Measurements from ENCODE around the gene GLI3. TPM values are rescaled to one million over a fixed set of nuclear protein-coding genes. Genes with fewer than 3 reads are reported as not detected.

Gene GLI3
- total RNA-seq, 5 donors from 2014 or later (not counting 1 experiment from before 2014, with no cell fraction given), result 0.10 to 0.79 (median 0.32) TPM; not detected in 1

DNA sequence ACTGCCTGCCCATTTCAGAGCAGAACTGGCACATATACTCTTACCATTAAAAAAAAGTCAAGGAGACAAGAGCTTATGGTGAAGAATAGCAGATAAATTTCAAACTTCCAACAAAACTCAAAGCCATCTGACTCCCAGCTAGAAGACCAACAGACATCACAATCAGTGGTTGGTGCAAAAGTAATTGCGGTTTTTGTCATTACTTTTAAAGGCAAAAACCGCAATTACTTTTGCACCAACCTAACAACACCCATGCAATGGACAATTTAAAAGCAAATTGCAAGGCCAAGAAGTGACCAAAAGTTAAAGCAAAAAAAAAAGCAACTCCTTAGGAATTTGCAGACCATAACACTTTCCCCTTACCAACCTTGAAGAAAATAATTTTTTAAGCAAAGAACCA is 18.8 kb downstream of the GLI3 start:
- no peak overlapping the region for H3K27ac Mint-ChIP-seq
- no peak for ATAC-seq (replicated peaks in 1 of 4)
- ChIA-PET CTCF (no interaction called here), POLR2A (no interaction called here)
- no CpG with 5 or more reads among the region's 2 CpGs for WGBS (ENCODE audit: insufficient coverage)
- no peaks in the 10 kb centered on the region for H3K36me3 Mint-ChIP-seq
- Histone ChIP-seq H3K4me1 (ENCODE audit: control insufficient read depth in 1 of 2, extremely low read depth in 1 of 2, insufficient read depth in 2 of 2, low read length in 2 of 2) (no peaks in the 10 kb centered on the region), H3K4me3 (ENCODE audit: control insufficient read depth in 1 of 2, extremely low read depth in 1 of 2, low read length in 1 of 2) (no peak overlapping the region), H3K36me3 (ENCODE audit: control insufficient read depth in 2 of 2, extremely low read depth in 1 of 2, insufficient read depth in 1 of 2, low read length in 1 of 2) (no peaks in the 10 kb centered on the region), H3K9me3 (no peaks in the 10 kb centered on the region), H3K27me3 (replicated peaks in 1 of 2; ENCODE audit: control insufficient read depth in 2 of 2, extremely low read depth in 1 of 2, insufficient read depth in 2 of 2, low read length in 1 of 2) (peaks cover 0 to 2% of the 10 kb centered on the region in 2 experiments), H3K27ac (ENCODE audit: low read length) (no peak overlapping the region)
- no peak overlapping the region for H3K4me3 Mint-ChIP-seq
- no peak for DNase-seq
- H3K27me3 Mint-ChIP-seq, result no peaks in the 10 kb centered on the region
- H3K4me1 Mint-ChIP-seq, result no peaks in the 10 kb centered on the region
- peaks cover 0 to 4% (median 0%) of the 10 kb centered on the region in 3 donors for H3K9me3 Mint-ChIP-seq

DNA sequence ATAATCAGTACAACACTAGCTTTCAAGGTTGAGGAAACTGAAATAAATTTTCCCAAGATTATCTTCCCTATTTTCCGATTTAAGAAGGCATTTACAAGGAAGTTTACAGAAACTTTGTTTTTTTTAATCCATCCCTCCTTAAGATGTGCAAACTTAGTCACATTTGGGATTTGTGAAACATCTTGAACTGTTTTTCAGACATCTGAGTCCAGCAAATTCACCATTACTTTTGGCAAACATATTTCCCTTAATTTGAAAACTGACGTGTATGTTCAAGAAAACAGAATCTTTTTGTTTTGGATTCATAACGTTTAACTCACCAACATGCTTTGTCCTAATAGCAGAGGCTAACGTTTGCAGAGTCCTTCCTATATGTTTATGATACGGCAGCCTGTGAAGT is 19.5 kb downstream of the GLI3 start:
- no peaks in the 10 kb centered on the region for H3K36me3 ChIP-seq (ENCODE audit: control insufficient read depth in 2 of 2, extremely low read depth in 1 of 2, insufficient read depth in 1 of 2, low read length in 1 of 2)
- H3K4me3 ChIP-seq (ENCODE audit: control insufficient read depth in 1 of 2, extremely low read depth in 1 of 2, low read length in 1 of 2), result no peak overlapping the region
- H3K9me3 ChIP-seq, result no peaks in the 10 kb centered on the region
- no peaks in the 10 kb centered on the region for H3K4me1 ChIP-seq (ENCODE audit: control insufficient read depth in 1 of 2, extremely low read depth in 1 of 2, insufficient read depth in 2 of 2, low read length in 2 of 2)
- peaks cover 0 to 2% of the 10 kb centered on the region in 2 experiments for H3K27me3 ChIP-seq (replicated peaks in 1 of 2; ENCODE audit: control insufficient read depth in 2 of 2, extremely low read depth in 1 of 2, insufficient read depth in 2 of 2, low read length in 1 of 2)
- H3K27me3 Mint-ChIP-seq, result no peaks in the 10 kb centered on the region
- H3K36me3 Mint-ChIP-seq, result no peaks in the 10 kb centered on the region
- no peak overlapping the region for H3K4me3 Mint-ChIP-seq
- DNase-seq, result no peak
- H3K27ac Mint-ChIP-seq, result no peak overlapping the region
- no peak for ATAC-seq (replicated peaks in 1 of 4)
- no peak overlapping the region for H3K27ac ChIP-seq (ENCODE audit: low read length)
- WGBS (ENCODE audit: insufficient coverage), result no CpG with 5 or more reads among the region's 5 CpGs
- H3K4me1 Mint-ChIP-seq, result no peaks in the 10 kb centered on the region
- H3K9me3 Mint-ChIP-seq, result peaks cover 0 to 4% (median 0%) of the 10 kb centered on the region in 3 donors
- ChIA-PET CTCF (no interaction called here), POLR2A (no interaction called here)

DNA sequence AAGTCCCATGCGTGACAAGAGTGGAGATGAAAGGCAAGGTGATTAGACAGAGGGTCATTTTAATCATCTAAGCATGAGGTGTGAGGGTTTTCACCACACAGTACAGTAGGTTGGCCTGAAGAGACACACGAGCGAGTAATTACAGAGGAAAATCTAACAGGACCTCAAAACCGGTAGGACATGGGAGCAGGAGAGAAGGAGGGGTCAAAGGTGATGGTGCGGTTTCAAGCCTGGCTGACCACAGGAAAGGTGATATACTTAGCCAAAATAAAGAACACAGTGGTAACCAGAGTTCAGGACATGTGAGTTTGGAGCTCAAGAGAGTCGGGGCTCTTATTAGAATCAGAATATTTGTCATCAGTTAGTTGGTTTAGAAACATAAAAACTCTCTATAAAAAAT is 20.0 kb downstream of the GLI3 start:
- 86% methylated on average over 1 of the region's 6 CpGs for WGBS (ENCODE audit: insufficient coverage)
- no peaks in the 10 kb centered on the region for H3K9me3 ChIP-seq

GRCh38 chr7:42214060-42214679 is 22.8 kb downstream of the GLI3 start:
- peaks cover 0 to 3% of the 10 kb centered on the region in 2 donors for H3K27me3 Mint-ChIP-seq
- no peaks in the 10 kb centered on the region for H3K36me3 Mint-ChIP-seq
- H3K36me3 ChIP-seq (ENCODE audit: control insufficient read depth in 2 of 2, extremely low read depth in 1 of 2, insufficient read depth in 1 of 2, low read length in 1 of 2), result no peaks in the 10 kb centered on the region
- no peaks in the 10 kb centered on the region for H3K4me1 ChIP-seq (ENCODE audit: control insufficient read depth in 1 of 2, extremely low read depth in 1 of 2, insufficient read depth in 2 of 2, low read length in 2 of 2)
- CTCF ChIA-PET, result no interaction called here
- H3K4me1 Mint-ChIP-seq, result no peaks in the 10 kb centered on the region
- no peaks in the 10 kb centered on the region for H3K9me3 ChIP-seq
- H3K4me3 Mint-ChIP-seq, result no peak overlapping the region
- peaks cover 0 to 4% (median 0%) of the 10 kb centered on the region in 3 donors for H3K9me3 Mint-ChIP-seq
- no peak for ATAC-seq (replicated peaks in 1 of 4)
- DNase-seq, result no peak
- H3K27me3 ChIP-seq (replicated peaks in 1 of 2; ENCODE audit: control insufficient read depth in 2 of 2, extremely low read depth in 1 of 2, insufficient read depth in 2 of 2, low read length in 1 of 2), result peaks cover 0 to 2% of the 10 kb centered on the region in 2 experiments
- no peak overlapping the region for H3K27ac Mint-ChIP-seq
- WGBS (ENCODE audit: insufficient coverage), result 89% methylated on average over 4 of the region's 8 CpGs
- POLR2A ChIA-PET, result no interaction called here
- H3K4me3 ChIP-seq (ENCODE audit: control insufficient read depth in 1 of 2, extremely low read depth in 1 of 2, low read length in 1 of 2), result no peak overlapping the region
- H3K27ac ChIP-seq (ENCODE audit: low read length), result no peak overlapping the region

More for the DNA sequence above, 20.0 kb downstream of the GLI3 start:
- Mint-ChIP-seq H3K27me3 (no peaks in the 10 kb centered on the region), H3K36me3 (no peaks in the 10 kb centered on the region), H3K4me1 (no peaks in the 10 kb centered on the region), H3K27ac (no peak overlapping the region), H3K9me3 (peaks cover 0 to 4% (median 0%) of the 10 kb centered on the region in 3 donors), H3K4me3 (no peak overlapping the region)
- Histone ChIP-seq H3K36me3 (ENCODE audit: control insufficient read depth in 2 of 2, extremely low read depth in 1 of 2, insufficient read depth in 1 of 2, low read length in 1 of 2) (no peaks in the 10 kb centered on the region), H3K27me3 (replicated peaks in 1 of 2; ENCODE audit: control insufficient read depth in 2 of 2, extremely low read depth in 1 of 2, insufficient read depth in 2 of 2, low read length in 1 of 2) (peaks cover 0 to 2% of the 10 kb centered on the region in 2 experiments), H3K4me3 (ENCODE audit: control insufficient read depth in 1 of 2, extremely low read depth in 1 of 2, low read length in 1 of 2) (no peak overlapping the region), H3K27ac (ENCODE audit: low read length) (no peak overlapping the region), H3K4me1 (ENCODE audit: control insufficient read depth in 1 of 2, extremely low read depth in 1 of 2, insufficient read depth in 2 of 2, low read length in 2 of 2) (no peaks in the 10 kb centered on the region)
- DNase-seq (no peak), ATAC-seq (replicated peaks in 1 of 4) (no peak)
- ChIA-PET POLR2A (no interaction called here), CTCF (no interaction called here)

- ChIA-PET CTCF (no interaction called here), POLR2A (no interaction called here)
- Histone ChIP-seq H3K27ac (ENCODE audit: low read length) (no peak overlapping the region), H3K36me3 (ENCODE audit: control insufficient read depth in 2 of 2, extremely low read depth in 1 of 2, insufficient read depth in 1 of 2, low read length in 1 of 2) (no peaks in the 10 kb centered on the region), H3K27me3 (replicated peaks in 1 of 2; ENCODE audit: control insufficient read depth in 2 of 2, extremely low read depth in 1 of 2, insufficient read depth in 2 of 2, low read length in 1 of 2) (peaks cover 0 to 2% of the 10 kb centered on the region in 2 experiments), H3K4me1 (ENCODE audit: control insufficient read depth in 1 of 2, extremely low read depth in 1 of 2, insufficient read depth in 2 of 2, low read length in 2 of 2) (no peaks in the 10 kb centered on the region), H3K4me3 (ENCODE audit: control insufficient read depth in 1 of 2, extremely low read depth in 1 of 2, low read length in 1 of 2) (no peak overlapping the region), H3K9me3 (no peaks in the 10 kb centered on the region)
- no CpG with 5 or more reads among the region's 3 CpGs for WGBS (ENCODE audit: insufficient coverage)
- ATAC-seq (replicated peaks in 1 of 4) (no peak), DNase-seq (no peak)
- peaks cover 0 to 3% of the 10 kb centered on the region in 2 donors for H3K27me3 Mint-ChIP-seq
- no peaks in the 10 kb centered on the region for H3K36me3 Mint-ChIP-seq
- no peak overlapping the region for H3K27ac Mint-ChIP-seq
- H3K9me3 Mint-ChIP-seq, result peaks cover 0 to 4% (median 0%) of the 10 kb centered on the region in 3 donors
- no peak overlapping the region for H3K4me3 Mint-ChIP-seq
- H3K4me1 Mint-ChIP-seq, result no peaks in the 10 kb centered on the region
Observed at GRCh38 chr7:42213093-42213492, 23.9 kb downstream of the GLI3 start.

- ChIA-PET CTCF (interaction anchor here in 1 of 2 donors (0.6 kb wide), 1 partner anchor 14 kb away, joined by 3 read pairs; no protein-coding TSS in a partner anchor), POLR2A (no interaction called here)
- H3K27me3 Mint-ChIP-seq, result peaks cover 0 to 3% of the 10 kb centered on the region in 2 donors
- WGBS (ENCODE audit: insufficient coverage), result no CpG with 5 or more reads among the region's 8 CpGs
- ATAC-seq (replicated peaks in 1 of 4) (no peak), DNase-seq (no peak)
- H3K4me3 Mint-ChIP-seq, result no peak overlapping the region
- H3K4me1 Mint-ChIP-seq, result no peaks in the 10 kb centered on the region
- no peaks in the 10 kb centered on the region for H3K9me3 ChIP-seq
- no peaks in the 10 kb centered on the region for H3K36me3 Mint-ChIP-seq
- no peaks in the 10 kb centered on the region for H3K4me1 ChIP-seq (ENCODE audit: control insufficient read depth in 1 of 2, extremely low read depth in 1 of 2, insufficient read depth in 2 of 2, low read length in 2 of 2)
- H3K36me3 ChIP-seq (ENCODE audit: control insufficient read depth in 2 of 2, extremely low read depth in 1 of 2, insufficient read depth in 1 of 2, low read length in 1 of 2), result no peaks in the 10 kb centered on the region
- H3K9me3 Mint-ChIP-seq, result peaks cover 0 to 4% (median 0%) of the 10 kb centered on the region in 3 donors
- H3K4me3 ChIP-seq (ENCODE audit: control insufficient read depth in 1 of 2, extremely low read depth in 1 of 2, low read length in 1 of 2), result no peak overlapping the region
- no peak overlapping the region for H3K27ac Mint-ChIP-seq
- peaks cover 0 to 2% of the 10 kb centered on the region in 2 experiments for H3K27me3 ChIP-seq (replicated peaks in 1 of 2; ENCODE audit: control insufficient read depth in 2 of 2, extremely low read depth in 1 of 2, insufficient read depth in 2 of 2, low read length in 1 of 2)
- no peak overlapping the region for H3K27ac ChIP-seq (ENCODE audit: low read length)
Observed at GRCh38 chr7:42212541-42213090, 24.4 kb downstream of the GLI3 start.

Measured in T-cell (primary cell).